ELR (cell line): ENCODE data around the gene ARID1B.

ENCODE experiments used
- DNase-seq: peaks from one replicate; pipeline ENCODE4 v3.0.0-alpha.2; 2015; ENCODE audit warnings: low read depth

The ARID1B gene

GRCh38 chr6:156791320-156791850 lies 14.2 kb downstream of the ARID1B start:
- DNase-seq = no peak

- no peak for DNase-seq
These were observed 16.0 kb downstream of the ARID1B start for GRCh38 chr6:156793200-156793599.

- no peak for DNase-seq
These were observed 17.6 kb downstream of the ARID1B start for GRCh38 chr6:156794546-156795354.

DNA sequence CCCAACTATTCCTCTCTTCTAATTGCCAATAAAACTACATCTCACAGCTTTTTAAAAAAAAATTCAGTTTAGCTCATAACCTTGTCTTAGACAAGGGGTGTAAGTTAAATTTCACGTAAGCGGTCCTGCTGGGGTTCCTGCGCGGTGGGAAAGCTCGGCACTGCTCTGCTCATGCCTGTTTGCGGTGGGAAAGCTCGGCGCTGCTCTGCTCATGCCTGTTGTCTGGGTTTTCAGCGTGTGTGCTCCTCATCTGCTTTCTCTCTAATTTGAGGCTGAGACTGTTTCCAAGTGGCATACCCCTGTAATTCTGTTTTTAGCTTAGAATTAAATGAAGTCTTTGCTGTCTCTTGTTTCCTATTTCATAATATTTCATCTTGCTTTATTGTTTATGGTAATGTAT lies 18.6 kb downstream of the ARID1B start:
- DNase-seq = no peak

GRCh38 chr6:156796627-156797026 lies 19.4 kb downstream of the ARID1B start:
- no peak for DNase-seq

GRCh38 chr6:156797901-156798735 lies 20.9 kb downstream of the ARID1B start:
- no peak for DNase-seq

DNA sequence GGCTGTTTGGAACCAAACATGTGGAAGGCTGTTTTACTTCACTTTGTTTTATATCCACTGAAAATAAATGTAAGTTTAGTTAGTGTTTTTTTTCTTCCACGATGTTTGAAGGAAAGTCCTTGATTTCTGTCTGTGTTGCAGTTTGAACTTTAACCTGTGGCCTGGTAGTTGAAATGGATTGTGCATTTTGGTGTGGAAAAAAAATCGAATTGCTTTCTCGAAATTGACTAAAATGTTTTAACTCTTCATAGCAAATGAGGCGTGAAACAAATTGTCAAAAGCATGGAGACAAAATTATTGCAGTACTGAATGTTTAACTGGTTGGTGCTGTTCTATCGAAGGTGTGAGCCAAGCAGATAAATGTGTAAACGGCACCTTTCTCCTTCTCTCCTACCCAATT lies 24.5 kb downstream of the ARID1B start:
- no peak for DNase-seq

- no peak for DNase-seq
These were observed 26.2 kb downstream of the ARID1B start for GRCh38 chr6:156803353-156803752.

DNA sequence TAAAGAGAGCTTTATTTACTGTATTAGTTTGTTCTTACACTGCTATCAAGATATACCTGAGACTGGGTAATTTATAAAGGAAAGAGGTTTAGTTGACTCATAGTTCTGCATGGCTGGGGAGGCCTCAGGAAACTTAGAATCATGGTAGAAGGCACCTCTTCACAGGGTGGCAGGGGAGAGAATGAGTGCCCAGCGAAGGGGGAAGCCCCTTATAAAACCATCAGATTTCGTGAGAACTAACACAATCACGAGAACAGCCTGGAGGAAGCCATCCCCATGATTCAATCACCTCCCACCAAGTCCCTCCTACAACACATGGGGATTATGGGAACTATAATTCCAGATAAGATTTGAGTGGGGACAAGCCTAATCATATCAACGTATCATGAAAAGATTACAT lies 27.2 kb downstream of the ARID1B start:
- DNase-seq = no peak

DNA sequence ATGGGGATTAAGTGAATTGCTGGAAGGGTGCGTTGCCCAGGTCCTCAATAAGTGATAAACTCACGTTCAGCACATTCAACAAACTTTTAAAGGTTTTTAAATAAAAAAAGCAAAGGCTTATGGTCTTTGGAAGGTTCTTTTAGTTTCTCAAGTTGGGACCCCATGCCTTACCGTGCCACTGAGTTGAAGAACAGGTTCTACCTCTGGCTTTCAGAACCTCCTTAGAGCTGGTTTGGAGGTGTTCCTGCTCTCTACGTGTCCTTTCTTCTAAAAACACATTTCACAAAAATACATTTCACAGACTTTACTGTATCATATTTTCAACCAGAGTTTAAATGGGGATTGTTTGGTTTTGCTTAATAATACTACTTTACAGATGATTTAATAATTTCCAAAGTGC lies 29.0 kb downstream of the ARID1B start:
- no peak for DNase-seq

- DNase-seq = no peak
These were observed 29.9 kb downstream of the ARID1B start for GRCh38 chr6:156807028-156807427.

- no peak for DNase-seq
These were observed 30.6 kb downstream of the ARID1B start for GRCh38 chr6:156807795-156808194.

- peak; percentile 17 for DNase-seq
These were observed 31.1 kb downstream of the ARID1B start for GRCh38 chr6:156808287-156808686.

DNA sequence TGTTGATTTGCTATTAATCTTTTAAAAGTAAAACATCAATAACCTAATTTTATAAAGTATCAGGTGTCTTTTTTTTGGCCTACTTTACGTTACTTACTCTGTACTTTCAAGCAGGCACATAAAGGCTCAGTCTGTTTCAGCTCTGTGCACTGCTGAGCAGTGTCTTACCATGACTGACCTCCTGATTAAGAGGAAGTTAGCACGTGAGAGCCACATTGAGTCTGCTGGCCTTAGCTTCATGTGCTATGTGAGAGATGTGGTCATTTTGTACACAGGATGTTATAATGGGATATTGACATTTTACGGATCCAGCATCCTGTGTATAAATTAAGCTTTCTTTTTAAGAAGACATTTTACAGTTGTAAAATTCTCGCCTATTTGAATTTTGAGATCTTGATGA lies 31.9 kb downstream of the ARID1B start:
- peak; percentile 63 for DNase-seq

- DNase-seq = no peak
These were observed 32.4 kb downstream of the ARID1B start for GRCh38 chr6:156809446-156810178.

DNA sequence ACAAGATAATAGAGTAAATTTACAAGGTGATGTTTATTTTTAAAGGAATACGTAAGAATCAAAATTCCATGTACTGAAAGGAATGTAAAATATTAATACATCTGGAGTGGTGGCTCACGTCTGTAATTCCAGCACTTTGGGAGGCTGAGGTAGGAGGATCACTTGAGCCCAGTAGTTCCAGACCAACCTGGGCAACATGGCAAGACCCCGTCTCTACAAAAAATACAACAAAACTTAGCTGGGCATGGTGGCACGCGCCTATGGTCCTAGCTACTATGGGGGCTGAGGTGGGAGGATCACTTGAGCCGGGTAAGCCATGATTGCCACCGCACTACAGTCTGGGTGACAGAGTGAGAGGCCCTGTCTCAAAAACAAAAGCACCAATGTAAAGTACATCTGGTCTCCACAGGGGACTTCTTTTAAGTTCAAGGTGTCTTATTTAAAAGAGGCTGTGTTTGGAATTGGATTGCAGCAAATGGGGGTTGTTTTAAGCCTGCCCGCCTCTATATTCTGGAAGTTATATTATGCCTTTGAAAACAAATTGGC lies 36.9 kb downstream of the ARID1B start:
- no peak for DNase-seq

DNA sequence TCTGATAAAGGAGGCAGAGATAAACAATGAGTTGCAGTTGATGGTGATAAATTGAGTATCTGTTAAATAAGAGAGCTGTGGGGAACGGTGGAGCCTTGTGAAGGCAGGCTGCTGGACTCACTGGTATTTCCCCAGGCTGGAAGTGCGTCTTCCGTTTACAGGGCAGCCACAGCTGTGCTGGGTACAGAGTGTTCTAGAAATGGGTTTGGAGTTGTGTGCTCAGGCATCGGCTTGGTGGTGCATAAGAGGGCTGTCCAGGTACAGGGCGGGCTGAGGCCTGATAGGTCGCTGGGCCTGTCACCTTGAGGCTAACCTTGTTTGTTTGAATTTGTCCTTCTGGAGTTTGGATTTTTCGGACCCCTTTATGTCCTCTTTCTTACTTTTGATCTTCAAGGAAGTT lies 39.3 kb downstream of the ARID1B start:
- DNase-seq = no peak

- DNase-seq = no peak
These were observed 43.1 kb downstream of the ARID1B start for GRCh38 chr6:156820089-156820798.

- DNase-seq = no peak
These were observed 44.5 kb downstream of the ARID1B start for GRCh38 chr6:156821707-156822106.

DNA sequence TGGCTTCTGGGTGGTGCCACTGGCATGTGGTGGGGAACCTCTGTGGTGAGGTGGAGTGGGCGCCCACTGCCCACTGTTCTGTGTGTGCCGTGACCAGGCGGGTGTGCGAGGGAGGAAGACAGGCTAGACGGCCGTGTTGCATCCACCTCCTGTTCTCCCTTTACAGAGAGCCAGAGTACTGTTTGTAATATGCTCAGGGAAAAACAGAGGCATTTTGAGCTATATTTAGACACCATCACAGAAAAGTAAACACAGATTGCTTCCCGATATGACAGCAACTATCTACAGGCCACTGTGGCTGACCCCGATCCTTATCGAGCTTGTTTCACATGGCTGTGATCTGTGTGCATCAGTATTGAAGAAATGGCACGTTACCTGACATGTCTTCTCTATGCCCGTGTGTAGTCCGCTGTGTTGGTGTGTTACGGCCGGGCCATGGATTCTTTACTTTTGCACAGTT lies 45.6 kb downstream of the ARID1B start:
- DNase-seq = no peak

GRCh38 chr6:156824142-156824541 lies 47.0 kb downstream of the ARID1B start:
- no peak for DNase-seq
